NB4 (cell line): ENCODE results near the gene LRP1B.

Experiments used
- CTCF ChIP-seq: IDR thresholded peaks from one replicate; pipeline ENCODE4 v1.5.1; 2012; ENCODE audit warnings: low read depth, low read length
- MAX ChIP-seq: IDR thresholded peaks from 2 replicates; pipeline ENCODE4 v1.6.1; 2011; ENCODE audit warnings: low read depth, low read length
- POLR2A ChIP-seq: IDR thresholded peaks from 2 replicates; pipeline ENCODE4 v1.6.1; 2011; ENCODE audit warnings: mild to moderate bottlenecking; ENCODE audit not compliant: insufficient read length; ENCODE audit errors: extremely low read depth

GRCh38 chr2:141967980-141968379, 162.8 kb downstream of the LRP1B start:
- TF ChIP-seq CTCF (no peak), POLR2A (no peak), MAX (no peak)
